Tibial nerve (tissue), 4 donors: ENCODE data around the gene ENPP6. TPM values are rescaled to one million over a fixed set of nuclear protein-coding genes. Genes with fewer than 3 reads are reported as not detected.

ENCODE experiments used
- DNase-seq, 2 donors: peaks; one replicate each; pipeline ENCODE4 v3.0.0-alpha.2; 2019; ENCODE audit warnings: low spot score in 2 of 2
- H3K27ac ChIP-seq, 4 donors: fragments of 200-600 bp; sonication (generic) in 3 of 4; one replicate each; pipeline ENCODE4 v1.5.1; 2017 to 2019; ENCODE audit warnings: mild to moderate bottlenecking in 1 of 4
- H3K27me3 ChIP-seq, 2 donors: fragments of 200-600 bp; sonication (generic) in 1 of 2; one replicate each; pipeline versions ENCODE4 v1.5.1 to v1.6.0; 2017 to 2019
- H3K36me3 ChIP-seq, 3 donors: fragments of 200-600 bp; sonication (generic); one replicate each; pipeline ENCODE4 v1.5.1; 2018 to 2019
- H3K4me1 ChIP-seq, 4 donors: fragments of 200-600 bp; sonication (generic) in 3 of 4; one replicate each; pipeline ENCODE4 v1.5.1; 2017 to 2019
- H3K4me3 ChIP-seq, 4 donors: fragments of 200-600 bp; sonication (generic) in 3 of 4; one replicate each; pipeline ENCODE4 v1.5.1; 2017 to 2019; ENCODE audit warnings: mild to moderate bottlenecking in 1 of 4, moderate library complexity in 1 of 4
- H3K9me3 ChIP-seq, 4 donors: fragments of 200-600 bp; sonication (generic) in 3 of 4; one replicate each; pipeline ENCODE4 v1.5.1; 2017 to 2019
- EP300 ChIP-seq, 2 donors: sonication (generic); formaldehyde crosslinking; IDR thresholded peaks; one replicate each; pipeline ENCODE4 v1.6.1; 2017; ENCODE audit warnings: antibody characterized with exemption in 2 of 2, mild to moderate bottlenecking in 1 of 2
- POLR2A ChIP-seq, 2 donors: fragments of 450-650 bp; IDR thresholded peaks; one replicate each; pipeline ENCODE4 v1.6.1; 2017; ENCODE audit warnings: antibody characterized with exemption in 2 of 2, mild to moderate bottlenecking in 2 of 2, moderate library complexity in 2 of 2
- WGBS, 2 donors: methylation state at CpG; one replicate each; pipeline ENCODE4 v1.1.5; 2018; 5-methylcytosine and 5-hydroxymethylcytosine counted together
- total RNA-seq, 4 donors: library from RNA; depleted of rRNA; stranded (reverse); fragments of >200 nt; gene quantifications; one replicate each; pipeline ENCODE4 v1.1.0, GENCODE V29; 2016
- TF ChIP-seq, protein P1 (sequence below), 5 experiments: fragments of 200-600 bp in 3 of 5; fragments of 450-650 bp in 2 of 5; sonication (generic) in 3 of 5; IDR thresholded peaks; one replicate each; pipeline ENCODE4 v1.5.1; 2016 to 2019; ENCODE audit warnings: antibody characterized with exemption in 5 of 5, mild to moderate bottlenecking in 3 of 5, moderate library complexity in 2 of 5

ENPP6 gene
- total RNA-seq, 4 donors from 2014 or later, result 12.6 to 42.6 (median 30.3) TPM

DNA sequence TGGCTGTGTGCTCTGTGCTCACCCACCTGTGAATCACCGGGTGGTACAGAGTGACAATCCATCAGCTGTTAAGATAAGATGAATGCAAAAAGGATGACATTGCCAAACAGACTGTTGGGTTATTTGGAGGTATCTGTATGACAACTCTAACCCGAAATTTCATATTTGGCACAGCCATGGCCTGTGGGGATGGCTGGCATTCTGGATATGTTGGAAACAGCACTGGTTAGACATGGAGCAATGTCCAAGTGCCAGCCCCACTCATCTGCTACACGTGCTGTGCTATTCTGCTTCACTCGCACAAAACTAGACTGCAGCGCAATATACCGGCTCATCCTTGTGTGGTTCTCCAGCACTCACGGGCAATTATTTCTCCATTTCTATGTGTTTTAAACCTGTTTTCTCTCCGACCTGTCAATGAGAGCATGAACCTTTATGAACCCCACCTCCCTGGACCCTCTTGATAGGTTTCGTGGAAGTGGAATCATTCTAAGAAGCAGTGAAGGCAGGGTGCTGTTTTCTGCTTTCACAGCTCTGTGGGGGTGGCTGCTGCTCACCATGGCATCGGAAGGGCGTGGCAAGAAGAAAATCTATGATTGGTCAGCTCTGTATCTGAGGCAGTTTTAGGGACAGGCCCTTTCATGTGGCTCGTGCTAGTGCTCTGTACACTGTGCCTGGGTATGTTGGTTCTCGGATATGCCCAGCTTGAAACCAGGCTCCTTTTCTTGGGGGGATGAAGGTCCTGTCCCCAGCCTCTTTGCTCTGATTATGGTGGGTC lies 94.9 kb downstream of the ENPP6 start:
- Histone ChIP-seq H3K36me3 (no peaks in the 10 kb centered on the region), H3K4me1 (no peaks in the 10 kb centered on the region), H3K4me3 (no peak overlapping the region), H3K9me3 (peaks cover 0 to 7% (median 0%) of the 10 kb centered on the region in 4 donors), H3K27me3 (no peaks in the 10 kb centered on the region), H3K27ac (no peak overlapping the region)
- TF ChIP-seq, protein P1, sequence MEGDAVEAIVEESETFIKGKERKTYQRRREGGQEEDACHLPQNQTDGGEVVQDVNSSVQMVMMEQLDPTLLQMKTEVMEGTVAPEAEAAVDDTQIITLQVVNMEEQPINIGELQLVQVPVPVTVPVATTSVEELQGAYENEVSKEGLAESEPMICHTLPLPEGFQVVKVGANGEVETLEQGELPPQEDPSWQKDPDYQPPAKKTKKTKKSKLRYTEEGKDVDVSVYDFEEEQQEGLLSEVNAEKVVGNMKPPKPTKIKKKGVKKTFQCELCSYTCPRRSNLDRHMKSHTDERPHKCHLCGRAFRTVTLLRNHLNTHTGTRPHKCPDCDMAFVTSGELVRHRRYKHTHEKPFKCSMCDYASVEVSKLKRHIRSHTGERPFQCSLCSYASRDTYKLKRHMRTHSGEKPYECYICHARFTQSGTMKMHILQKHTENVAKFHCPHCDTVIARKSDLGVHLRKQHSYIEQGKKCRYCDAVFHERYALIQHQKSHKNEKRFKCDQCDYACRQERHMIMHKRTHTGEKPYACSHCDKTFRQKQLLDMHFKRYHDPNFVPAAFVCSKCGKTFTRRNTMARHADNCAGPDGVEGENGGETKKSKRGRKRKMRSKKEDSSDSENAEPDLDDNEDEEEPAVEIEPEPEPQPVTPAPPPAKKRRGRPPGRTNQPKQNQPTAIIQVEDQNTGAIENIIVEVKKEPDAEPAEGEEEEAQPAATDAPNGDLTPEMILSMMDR (IDR thresholded peaks at IDR 0.05), result no peak
- no peak for TF ChIP-seq POLR2A (IDR thresholded peaks at IDR 0.05)
- no peak for TF ChIP-seq EP300 (IDR thresholded peaks at IDR 0.05)
- DNase-seq, result no peak
- WGBS, 2 donors, result 87 to 88% methylated on average over 13 of the region's 13 CpGs

DNA sequence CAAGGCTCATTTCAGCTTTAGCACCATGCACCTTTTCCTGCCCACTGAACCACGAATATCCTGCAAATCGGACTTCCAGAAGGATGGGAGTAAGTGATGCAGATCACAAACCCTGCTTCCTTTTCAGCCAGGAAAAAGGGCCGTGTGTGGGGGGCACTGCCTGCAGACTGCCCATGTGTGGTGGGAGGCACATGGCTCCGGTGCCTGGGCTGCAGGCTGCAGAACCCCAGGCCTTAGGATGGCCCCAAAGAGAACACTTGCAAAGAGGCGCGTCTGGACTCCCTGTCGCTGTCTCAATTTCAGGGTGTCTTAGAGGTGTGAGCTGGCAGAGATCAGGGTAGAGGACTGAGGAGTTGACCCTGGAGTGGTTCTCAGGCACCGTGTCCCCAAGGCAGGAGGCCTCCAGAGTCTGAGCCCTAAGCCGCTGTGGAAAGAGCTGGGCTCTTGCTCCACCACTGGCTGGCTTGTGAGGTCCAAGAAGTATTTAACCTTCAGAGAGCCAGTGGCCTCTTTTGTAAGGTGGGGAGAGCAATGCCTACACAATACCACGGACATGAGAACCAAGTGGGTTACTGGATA lies 97.0 kb downstream of the ENPP6 start:
- Histone ChIP-seq H3K27me3 (no peaks in the 10 kb centered on the region), H3K36me3 (no peaks in the 10 kb centered on the region), H3K27ac (no peak overlapping the region), H3K4me3 (no peak overlapping the region), H3K9me3 (no peaks in the 10 kb centered on the region), H3K4me1 (no peaks in the 10 kb centered on the region)
- WGBS, 2 donors, result 88 to 90% methylated on average over 9 to 10 of the region's 10 CpGs
- DNase-seq, result no peak
- TF ChIP-seq EP300 (IDR thresholded peaks at IDR 0.05) (no peak), POLR2A (IDR thresholded peaks at IDR 0.05) (no peak)
- TF ChIP-seq, protein P1 (IDR thresholded peaks at IDR 0.05), result no peak

GRCh38 chr4:184117662-184118199 lies 99.9 kb downstream of the ENPP6 start:
- no peak overlapping the region for H3K27ac ChIP-seq
- H3K9me3 ChIP-seq, result no peaks in the 10 kb centered on the region
- H3K36me3 ChIP-seq, result no peaks in the 10 kb centered on the region
- DNase-seq, result no peak
- H3K4me3 ChIP-seq, result no peak overlapping the region
- no peaks in the 10 kb centered on the region for H3K27me3 ChIP-seq
- TF ChIP-seq, protein P1 (IDR thresholded peaks at IDR 0.05), result no peak
- no peak for TF ChIP-seq EP300 (IDR thresholded peaks at IDR 0.05)
- no peak for TF ChIP-seq POLR2A (IDR thresholded peaks at IDR 0.05)
- 91 to 95% methylated on average over 11 of the region's 11 CpGs for WGBS, 2 donors
- H3K4me1 ChIP-seq, result no peaks in the 10 kb centered on the region

GRCh38 chr4:184115399-184115798 lies 102.3 kb downstream of the ENPP6 start:
- DNase-seq, result no peak
- H3K9me3 ChIP-seq, result peaks cover 0 to 2% (median 0%) of the 10 kb centered on the region in 4 donors
- no peaks in the 10 kb centered on the region for H3K36me3 ChIP-seq
- no peaks in the 10 kb centered on the region for H3K4me1 ChIP-seq
- no peak for TF ChIP-seq EP300 (IDR thresholded peaks at IDR 0.05)
- no peak for TF ChIP-seq POLR2A (IDR thresholded peaks at IDR 0.05)
- TF ChIP-seq, protein P1 (IDR thresholded peaks at IDR 0.05), result no peak
- WGBS, 2 donors, result 65 to 75% methylated on average over 3 to 4 of the region's 4 CpGs
- no peak overlapping the region for H3K4me3 ChIP-seq
- H3K27me3 ChIP-seq, result no peaks in the 10 kb centered on the region
- no peak overlapping the region for H3K27ac ChIP-seq

- no peaks in the 10 kb centered on the region for H3K36me3 ChIP-seq
- no peak overlapping the region for H3K27ac ChIP-seq
- no peak overlapping the region for H3K4me3 ChIP-seq
- no peak for DNase-seq
- H3K27me3 ChIP-seq, result no peaks in the 10 kb centered on the region
- no peaks in the 10 kb centered on the region for H3K4me1 ChIP-seq
- WGBS, 2 donors, result 82 to 83% methylated on average over 8 of the region's 8 CpGs
- peaks cover 0 to 4% (median 0%) of the 10 kb centered on the region in 4 donors for H3K9me3 ChIP-seq
- TF ChIP-seq POLR2A (IDR thresholded peaks at IDR 0.05) (no peak), EP300 (IDR thresholded peaks at IDR 0.05) (no peak)
- TF ChIP-seq, protein P1 (IDR thresholded peaks at IDR 0.05), result no peak
Observed at GRCh38 chr4:184114431-184114830, 103.2 kb downstream of the ENPP6 start.
